GM10847 (cell line): ENCODE results near the gene MYL7.

ENCODE experiments used
- POLR2A ChIP-seq: IDR thresholded peaks from 2 replicates; pipeline ENCODE4 v1.6.1; 2011; ENCODE audit not compliant: insufficient read length; ENCODE audit errors: extremely low read depth

Gene MYL7

DNA sequence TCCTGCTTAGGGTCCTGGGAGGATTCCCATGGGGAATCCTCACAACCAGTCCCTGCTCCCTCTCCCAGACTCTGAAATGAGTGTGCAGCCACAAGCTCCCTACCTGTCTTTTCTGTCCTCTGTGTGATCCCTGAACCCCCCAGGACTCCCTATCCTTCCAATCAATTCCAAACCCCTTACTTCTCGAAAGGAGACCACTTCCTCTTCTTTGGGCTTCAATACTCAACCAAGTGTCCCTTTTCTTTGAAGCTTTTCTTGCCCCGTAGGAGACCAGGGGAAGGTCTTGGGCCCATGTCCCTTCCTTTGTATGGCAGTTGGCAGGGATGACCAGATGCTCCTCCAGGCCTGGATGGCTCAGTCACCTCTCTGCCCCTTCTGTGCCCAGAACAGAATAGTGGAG is 35.3 kb downstream of the MYL7 start:
- TF ChIP-seq POLR2A = no peak

DNA sequence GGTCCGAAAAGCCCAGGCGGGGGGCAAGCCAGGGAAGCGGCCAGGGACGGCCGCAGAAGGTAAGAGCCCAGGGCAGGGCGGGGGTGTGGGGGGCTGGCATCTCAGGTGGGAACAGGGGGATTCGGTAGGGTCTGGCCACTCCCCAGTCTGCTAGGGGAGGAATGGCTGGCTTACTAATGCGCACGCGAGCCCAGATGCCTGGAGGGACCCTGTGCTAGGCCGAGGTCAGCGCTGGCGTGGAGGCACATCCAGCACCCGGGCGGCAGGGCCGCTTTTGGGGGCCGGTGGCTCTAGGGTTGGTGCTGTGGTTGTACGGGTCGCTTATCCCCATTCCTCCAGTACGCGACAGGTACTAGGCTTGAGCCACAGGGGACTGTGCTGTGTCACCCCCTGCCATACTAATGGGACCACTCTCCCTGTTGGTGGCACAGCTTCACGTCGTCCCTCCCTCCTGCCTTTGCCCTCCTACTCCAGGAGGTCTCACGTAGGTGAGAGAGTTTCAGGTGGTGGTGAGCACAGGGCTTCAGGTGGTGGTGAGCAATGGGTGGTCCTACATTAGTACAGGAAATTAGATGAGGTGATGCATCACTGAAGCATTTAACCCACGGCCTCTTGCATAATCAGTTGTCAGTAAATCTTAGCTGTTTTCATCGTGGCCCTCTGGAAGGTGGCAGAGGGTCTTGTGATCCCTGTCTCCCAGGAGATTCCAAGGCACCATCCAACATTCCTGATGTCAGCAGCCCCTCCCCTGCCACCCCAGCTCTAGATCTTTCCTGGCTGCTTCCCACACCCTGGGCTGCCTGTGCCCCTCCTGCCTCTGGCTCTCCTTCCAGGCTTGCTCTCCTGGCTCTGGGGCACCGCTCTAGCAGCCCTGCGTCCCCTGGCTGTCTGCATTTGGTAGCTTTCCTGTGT is 36.0 kb downstream of the MYL7 start:
- no peak for TF ChIP-seq POLR2A

DNA sequence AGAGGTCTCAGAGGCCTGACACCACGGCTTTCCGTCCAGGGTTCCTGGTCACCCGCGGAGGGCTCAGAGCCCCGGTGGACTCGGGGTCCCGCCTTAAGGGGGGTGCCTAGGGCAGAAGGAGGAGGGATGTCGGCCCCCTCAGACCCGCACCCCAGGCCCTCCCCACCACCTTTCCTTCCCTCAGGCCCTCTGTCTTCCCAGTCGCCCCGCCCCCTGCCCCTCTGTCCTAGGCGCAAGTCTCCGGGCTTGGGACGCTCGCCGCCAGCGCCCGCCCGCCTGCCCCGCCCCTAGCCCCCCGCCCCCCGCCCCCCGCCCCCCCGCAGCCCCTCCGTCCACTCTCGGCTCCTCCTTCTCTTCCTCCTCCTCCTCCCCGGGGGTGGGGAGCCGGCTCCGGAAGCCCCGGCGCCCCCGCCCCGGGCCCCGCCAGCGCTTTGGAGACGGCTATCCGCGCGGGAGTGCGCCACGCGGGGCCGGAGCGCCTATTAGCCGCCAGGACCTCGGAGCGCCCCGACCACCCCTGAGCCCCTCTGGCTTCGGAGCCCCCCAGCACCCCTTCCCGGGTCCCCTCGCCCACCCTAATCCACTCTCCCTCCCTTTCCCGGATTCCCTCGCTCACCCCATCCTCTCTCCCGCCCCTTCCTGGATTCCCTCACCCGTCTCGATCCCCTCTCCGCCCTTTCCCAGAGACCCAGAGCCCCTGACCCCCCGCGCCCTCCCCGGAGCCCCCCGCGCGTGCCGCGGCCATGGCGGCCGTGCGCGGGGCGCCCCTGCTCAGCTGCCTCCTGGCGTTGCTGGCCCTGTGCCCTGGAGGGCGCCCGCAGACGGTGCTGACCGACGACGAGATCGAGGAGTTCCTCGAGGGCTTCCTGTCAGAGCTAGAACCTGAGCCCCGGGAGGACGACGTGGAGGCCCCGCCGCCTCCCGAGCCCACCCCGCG is 36.9 kb downstream of the MYL7 start, which contains the start of gene AEBP1:
Gene AEBP1, plus strand, starts transcription at position 423 of the 937 bp plus-strand sequence. Its CDS starts 321 bp downstream, at position 744.
- TF ChIP-seq POLR2A = no peak

DNA sequence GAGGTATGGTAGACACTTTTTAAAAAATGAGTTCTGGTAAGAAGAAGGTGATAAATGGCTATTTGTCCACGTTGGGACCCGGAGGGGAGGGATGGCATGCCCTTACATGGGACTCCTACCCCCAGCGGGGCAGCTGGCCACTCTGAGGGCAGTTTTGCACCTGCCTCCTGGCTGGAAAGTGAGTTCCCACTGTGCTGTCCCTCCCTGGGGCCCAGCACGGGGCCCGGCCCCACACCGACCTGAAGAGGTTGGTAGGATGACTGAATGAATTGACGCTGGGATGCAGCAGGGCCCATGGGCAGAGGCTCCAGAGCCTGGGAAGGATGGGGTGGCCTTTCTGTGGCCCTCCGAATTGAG is 37.6 kb downstream of the MYL7 start:
- no peak for TF ChIP-seq POLR2A

DNA sequence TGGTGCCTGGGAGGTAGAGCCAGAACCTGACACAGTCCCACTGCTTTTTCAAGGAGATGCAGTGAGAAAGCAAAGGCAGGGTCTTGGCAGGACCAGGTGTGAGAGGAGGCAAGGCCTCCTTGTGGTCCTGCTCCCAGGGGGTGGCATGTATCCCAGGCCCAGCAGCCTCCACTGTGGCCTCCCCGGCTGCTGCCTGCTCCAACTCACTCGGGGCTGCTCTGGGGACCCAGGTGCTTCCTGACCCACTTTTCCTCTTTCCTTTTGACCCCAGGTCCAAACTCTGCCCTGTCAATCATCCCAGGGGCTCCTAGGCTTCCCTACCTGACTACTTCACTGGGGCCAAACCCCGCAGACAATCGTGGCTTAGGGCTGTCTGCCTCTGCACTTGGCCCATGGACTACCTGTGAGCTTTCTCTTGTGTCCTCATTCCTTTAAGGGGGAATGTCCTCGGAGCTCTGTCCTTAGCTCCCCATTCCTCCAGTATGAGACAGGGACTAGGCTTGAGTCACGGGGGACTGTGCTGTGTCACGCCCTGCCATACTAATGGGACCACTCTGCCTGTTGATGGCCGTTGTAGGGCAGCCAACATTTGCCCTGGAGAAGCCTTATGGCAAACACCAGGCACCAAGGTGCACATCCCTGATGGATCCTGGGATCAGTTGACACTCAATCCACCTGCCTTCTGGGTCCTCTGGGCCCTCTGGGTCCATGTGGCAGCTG is 38.1 kb downstream of the MYL7 start:
- no peak for TF ChIP-seq POLR2A

DNA sequence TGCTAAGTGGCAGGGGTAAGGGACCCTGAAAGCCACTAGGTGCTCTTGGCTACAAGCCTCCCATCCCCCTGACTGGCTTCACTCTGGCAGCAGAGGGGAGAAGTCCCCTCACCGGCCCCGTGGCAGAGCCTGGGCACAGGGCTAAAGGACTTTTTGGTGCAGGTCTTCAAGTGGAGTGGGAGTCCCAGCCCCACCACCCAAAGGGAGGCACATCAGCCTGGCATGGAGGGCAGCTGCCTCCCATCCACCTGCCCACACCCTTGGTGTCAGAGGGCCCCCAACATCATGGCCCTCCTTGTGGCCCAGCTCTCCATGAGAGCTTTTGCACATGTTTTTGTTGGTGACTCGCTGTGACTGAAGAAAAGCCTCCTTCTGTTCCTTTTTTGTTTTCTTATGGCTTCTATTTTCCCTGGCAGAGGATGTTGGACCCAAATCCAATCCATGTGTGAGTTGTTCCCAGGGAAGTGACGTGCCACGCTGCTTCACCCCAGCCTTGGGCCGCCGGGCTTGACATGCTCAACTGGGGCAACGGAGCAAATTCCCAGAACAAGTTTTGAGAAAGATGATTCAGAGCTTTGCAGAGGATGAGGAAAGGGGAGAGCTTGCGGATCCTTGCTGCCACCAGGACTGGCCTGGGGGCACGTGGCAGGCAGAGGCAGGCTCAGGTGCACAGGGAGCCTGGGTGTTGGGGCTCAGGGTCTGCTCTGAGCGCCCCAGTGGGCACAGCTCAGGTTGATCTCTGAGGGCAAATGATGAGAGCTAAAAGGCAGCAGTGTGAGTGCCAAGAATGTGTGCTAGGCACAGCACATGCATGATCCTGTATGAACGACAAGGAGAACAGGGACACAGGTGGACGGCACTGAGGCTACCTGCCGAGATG is 38.9 kb downstream of the MYL7 start:
- TF ChIP-seq POLR2A = no peak

DNA sequence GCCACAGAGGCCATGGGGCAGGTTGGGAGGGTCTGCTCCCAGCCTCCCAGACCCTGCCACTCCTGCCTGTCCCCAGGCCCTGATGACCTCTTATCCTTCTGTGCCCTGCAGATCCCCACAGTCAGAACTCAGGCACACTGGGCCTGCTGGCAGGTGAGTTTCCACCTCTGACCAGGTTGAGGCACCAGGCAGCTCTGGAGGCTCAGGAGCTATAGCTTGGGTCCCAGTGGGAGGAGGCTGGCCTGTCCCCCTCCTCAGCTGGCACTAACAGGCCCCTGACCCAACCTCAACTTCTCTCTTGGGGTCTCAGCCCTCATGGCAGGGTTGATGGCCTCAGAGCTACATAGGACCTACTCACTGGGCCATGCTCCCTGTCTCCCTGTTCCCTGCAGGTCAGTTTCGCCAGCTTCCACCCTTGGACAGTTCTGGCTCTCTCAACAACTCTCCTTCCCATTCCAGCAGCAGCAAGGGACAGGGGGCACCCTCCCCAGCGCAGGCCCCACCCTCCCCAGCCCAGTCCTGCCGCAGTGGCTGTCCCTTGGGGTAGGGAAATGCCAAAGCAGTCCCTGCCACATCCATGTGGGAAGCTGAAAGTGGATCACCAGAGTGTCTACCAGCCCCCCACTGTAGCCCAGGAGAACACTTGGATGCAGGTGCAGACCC is 39.7 kb downstream of the MYL7 start:
- no peak for TF ChIP-seq POLR2A

DNA sequence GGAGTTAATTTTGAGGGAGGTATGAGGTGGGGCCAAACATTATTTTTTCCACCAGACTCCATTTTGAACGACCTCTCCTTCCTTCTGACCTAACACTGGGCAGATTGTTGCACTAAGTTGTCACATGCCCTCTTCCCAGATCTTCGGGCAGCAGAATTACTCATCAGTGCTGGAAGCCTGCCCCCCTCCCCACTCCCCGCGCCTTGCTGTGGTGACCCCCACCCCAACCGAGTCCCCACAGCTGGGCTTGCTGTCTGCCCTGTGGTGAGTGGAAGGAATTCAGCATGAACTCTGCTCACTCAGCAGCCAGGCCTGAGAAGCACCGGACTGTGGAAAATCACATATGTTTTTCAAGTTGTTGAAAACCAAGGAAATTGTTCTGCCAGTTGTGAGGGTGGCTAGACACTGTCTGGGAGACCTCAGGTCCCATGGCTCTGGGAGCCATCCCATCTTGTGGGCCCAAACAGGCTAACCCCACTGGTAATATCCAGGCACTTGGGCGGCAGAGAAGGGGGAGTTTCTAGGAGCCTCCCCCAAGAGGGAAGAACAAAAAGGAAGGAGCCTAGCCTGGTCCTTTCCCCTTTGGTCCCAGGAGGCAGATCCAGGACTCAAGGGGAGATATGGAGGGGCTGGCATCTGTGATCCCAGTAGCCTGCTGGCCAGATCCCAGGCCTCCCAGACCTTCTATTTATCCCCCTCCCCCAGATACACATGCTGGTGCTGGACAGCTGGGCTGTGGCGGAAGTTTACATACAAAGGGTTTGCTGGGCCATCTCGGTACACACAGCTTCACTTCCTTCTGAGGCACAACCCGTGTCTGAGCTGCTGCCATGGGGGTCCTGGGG is 40.5 kb downstream of the MYL7 start:
- no peak for TF ChIP-seq POLR2A

DNA sequence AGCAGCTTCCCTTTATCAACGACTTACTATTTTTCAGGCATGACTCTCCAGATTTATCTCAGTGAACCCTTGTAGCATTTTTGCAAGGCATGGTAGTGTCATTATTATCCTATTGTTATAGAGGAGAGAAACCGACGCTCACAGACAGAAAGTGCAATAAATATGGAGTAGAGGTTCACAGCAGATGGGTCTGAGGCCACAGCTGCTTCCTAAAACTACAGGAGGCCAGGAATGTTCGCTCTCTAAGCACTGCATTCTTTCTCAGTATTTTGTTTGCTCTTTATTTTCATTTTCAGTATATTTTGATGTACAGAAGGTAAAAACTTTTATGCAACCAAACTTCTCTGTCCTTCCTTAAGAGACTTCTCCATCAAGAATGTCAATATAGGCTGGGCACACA is 41.5 kb downstream of the MYL7 start:
- no peak for TF ChIP-seq POLR2A

DNA sequence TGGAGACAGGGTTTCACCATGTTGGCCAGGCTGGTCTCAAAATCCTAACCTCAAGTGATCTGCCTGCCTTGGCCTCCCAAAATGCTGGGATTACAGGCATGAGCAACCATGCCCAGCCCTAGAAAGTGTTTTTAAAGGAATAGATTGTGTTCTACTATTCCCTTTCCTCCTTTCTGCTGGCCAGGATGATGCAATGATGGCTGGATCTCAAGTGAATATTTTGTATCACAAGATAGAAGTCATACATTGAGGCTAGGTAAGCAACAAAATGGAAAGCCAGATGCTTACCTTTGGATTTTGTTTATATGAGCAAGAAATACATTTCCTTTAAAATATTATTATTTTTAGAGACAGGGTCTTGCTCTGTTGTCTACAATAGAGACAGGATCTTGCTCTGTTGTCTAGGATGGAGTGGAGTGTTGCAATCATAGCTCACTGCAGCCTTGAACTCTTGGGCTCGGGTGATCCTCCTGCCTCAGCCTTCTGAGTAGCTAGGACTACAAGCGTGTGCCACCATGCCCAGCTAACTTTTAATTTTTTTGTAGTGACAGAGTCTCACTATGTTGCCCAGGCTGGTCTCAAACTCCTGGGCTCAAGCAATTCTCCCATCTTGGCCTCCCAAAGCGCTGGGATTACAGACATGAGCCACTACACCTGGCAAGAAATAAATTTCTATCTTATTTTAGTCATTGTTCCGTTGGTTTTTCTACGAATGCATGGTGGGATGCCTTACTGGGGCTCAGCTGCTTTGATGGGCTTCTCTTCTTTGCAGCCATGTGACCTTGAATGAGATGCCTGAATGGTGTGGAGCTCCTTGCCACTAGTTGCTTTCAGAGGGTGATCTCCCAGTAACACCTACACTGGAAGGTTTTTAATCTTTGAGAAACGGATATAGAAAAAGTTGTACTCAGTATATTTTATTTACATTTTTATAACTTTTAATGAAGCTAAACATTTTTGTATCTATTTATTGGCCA is 42.8 kb downstream of the MYL7 start:
- TF ChIP-seq POLR2A = no peak

DNA sequence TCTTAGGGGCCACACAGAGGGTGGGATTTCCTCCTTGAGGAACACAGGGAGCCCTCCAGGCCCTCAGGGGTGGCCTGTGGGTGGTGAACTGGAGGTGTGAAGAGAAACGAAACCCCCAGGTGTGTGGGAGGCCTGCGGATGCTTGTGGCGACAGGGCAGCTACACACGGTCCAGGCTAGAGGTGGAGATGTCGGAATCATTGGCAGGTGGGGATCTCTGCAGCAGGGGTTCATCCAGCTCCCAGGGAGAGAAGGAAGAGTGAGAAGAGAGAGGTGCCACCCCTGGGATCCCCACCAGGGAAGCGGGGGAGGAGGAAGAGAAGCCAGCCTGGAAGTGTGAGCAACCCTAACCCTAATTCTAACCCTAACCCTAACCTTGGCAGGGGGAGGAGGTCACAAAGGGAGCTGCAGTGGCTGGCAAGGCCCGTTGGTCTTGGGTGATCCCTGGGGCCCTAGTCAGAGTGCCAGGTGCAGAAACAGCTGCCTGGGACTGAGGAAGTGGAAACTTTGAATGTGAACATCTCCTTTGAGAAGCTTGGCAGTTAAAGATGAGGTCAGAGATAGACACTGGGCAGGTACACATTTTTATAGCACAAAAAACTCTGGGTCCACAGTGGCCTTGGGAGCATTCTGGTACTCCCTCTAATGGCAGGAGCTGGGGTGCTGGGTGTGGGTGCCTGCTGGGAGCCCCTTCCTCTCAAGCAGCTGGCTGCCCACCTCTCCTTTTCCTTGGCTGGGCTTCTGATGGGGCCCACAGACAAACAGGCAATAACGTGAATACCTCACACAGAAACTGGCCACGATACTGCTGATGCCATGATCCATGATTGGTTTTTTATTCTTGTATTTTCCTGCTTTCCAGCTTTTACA is 43.8 kb downstream of the MYL7 start:
- no peak for TF ChIP-seq POLR2A
